GM21515 (cell line): Measurements from ENCODE around the gene ARHGAP10.
A peak's percentile ranks its signal among the peaks of the same experiment; 100 is the strongest.

ENCODE experiments used
- ATAC-seq: cut with Tn5 transposase; IDR thresholded peaks from one replicate; pipeline ENCODE4 v1.9.1; 2021; ENCODE audit not compliant: unreplicated experiment

The ARHGAP10 gene, protein sequence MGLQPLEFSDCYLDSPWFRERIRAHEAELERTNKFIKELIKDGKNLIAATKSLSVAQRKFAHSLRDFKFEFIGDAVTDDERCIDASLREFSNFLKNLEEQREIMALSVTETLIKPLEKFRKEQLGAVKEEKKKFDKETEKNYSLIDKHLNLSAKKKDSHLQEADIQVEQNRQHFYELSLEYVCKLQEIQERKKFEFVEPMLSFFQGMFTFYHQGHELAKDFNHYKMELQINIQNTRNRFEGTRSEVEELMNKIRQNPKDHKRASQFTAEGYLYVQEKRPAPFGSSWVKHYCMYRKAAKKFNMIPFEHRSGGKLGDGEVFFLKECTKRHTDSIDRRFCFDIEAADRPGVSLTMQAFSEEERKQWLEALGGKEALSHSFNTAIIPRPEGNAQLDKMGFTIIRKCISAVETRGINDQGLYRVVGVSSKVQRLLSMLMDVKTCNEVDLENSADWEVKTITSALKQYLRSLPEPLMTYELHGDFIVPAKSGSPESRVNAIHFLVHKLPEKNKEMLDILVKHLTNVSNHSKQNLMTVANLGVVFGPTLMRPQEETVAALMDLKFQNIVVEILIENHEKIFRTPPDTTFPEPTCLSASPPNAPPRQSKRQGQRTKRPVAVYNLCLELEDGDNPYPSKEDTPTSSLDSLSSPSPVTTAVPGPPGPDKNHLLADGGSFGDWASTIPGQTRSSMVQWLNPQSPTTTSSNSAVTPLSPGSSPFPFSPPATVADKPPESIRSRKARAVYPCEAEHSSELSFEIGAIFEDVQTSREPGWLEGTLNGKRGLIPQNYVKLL

DNA sequence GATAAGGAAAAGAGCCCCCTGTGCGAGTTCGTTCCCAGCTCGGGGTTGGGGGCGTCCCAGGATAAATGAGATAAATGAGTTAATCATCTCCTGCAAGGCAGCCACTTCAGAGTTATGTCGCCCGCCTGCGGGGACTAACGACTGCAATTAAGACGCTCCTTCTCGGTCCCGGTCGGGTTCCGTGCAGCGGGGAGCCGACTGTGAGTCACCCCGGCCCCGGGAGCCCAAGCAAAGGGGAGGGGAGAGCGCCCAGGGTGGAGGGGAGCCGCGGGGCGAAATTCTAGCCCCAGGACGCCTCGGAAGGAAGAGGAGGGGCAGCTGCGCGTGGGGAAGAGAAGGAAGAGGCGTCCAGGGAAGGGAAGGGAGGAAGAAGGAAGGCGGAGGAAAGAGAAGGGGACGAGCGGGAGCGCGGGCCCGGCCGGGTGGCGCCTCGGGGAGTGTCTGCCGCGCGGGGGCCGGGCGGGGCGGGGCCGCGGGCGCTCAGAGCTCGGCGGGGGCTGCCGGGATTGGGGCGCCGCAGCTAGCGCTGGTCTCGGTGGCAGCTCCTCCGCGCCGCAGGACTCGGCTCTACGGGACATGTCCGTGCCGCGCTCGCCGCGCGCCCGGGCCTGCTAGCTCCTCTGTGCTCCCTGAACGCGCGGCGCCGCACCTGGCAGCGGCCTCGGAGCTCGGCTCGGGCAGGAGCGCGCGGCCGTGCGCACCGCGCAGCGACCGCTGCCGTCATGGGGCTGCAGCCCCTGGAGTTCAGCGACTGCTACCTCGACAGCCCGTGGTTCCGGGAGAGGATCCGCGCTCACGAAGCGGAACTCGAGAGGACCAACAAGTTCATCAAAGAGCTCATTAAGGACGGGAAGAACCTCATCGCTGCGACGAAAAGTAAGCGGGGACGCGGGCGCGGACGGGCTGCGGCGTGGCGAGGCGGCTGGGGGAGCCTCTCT is at the start of gene ARHGAP10:
TSS of gene ARHGAP10 (plus strand) at position 509 of the 938 bp plus-strand sequence. CDS start at position 723, 214 bp downstream.
- ATAC-seq: peak; percentile 58

DNA sequence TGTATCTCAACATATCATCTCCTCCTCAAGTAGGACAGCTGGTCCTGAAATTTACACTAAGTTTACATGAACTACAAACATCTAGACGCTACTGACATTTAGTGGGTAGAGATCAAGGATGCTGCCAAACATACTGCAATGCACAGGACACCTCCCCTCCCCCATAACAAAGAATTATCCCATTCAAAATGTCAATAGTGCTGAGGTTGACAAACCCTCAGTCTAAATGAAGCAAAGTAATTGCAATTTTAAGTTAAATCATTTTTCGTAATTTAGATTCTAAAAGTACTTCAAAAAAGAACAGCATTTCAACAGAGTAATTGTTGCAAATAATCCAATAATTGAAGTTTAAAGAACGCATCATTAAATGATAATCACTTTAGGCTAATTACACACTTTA is 49.1 kb upstream of the ARHGAP10 start:
- no peak for ATAC-seq

DNA sequence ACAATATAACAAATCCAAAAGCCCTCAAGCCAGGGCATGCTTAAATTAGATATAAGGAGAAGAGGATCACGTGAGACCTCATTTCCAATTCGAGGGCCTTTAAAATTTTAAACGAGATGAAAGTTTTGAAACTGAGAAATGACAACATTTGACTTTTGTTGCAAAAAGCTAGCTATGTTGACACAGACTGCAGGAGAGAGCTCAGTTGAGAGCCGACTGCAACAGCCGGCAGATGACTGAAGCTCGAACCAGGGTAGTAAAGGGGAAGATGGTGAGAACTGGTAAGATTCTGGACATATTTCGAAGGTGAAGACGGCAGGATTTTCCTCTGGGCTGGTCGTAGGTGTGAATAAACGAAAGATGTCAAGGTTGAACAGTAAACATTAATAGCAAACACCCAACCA is 48.7 kb upstream of the ARHGAP10 start:
- ATAC-seq: no peak

GRCh38 chr4:147683717-147684700 is 47.9 kb upstream of the ARHGAP10 start, which contains the start of gene PRMT9:
PRMT9 (minus strand) TSS chr4:147684163; CDS start chr4:147683987, 176 bp downstream.
- peak; percentile 100 for ATAC-seq

DNA sequence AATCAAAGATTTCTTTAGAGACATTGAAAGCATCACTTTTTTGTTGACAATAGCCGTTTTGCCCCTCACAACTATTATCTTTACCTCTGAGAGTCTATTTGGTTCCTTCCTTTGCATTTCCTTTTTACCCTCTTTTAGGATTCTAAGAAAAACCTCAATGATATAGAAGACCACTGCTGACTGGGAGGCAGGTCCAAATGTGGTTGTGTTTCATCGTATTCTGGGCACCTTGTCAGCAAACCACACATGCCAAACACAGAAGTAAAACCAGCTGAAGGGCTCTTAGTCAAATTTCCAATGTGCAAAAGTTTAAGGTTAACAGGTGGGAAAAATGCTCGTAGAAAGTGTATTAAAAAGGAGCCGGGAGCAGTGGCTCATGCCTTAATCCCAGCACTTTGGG is 42.8 kb upstream of the ARHGAP10 start:
- ATAC-seq: no peak

DNA sequence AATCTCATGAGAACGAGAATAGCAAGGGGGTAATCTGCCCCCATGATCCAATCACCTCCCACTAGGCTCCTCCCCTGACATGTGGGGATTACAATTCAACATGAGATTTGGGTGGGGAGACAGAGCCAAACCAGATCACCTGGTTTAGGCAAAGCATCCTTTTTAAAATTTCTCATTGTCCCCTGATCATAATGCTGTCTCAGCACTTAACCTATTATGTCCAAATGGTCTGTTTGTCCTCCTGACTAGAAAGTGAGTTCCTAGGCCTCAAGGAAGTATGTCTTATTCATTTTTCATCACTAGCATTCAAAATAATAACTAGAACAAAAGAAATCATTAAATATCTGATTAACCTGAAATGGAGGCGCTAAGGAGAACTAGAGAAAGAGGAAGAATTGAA is 40.1 kb upstream of the ARHGAP10 start:
- no peak for ATAC-seq

GRCh38 chr4:147693218-147693617 is 38.7 kb upstream of the ARHGAP10 start:
- ATAC-seq: no peak

DNA sequence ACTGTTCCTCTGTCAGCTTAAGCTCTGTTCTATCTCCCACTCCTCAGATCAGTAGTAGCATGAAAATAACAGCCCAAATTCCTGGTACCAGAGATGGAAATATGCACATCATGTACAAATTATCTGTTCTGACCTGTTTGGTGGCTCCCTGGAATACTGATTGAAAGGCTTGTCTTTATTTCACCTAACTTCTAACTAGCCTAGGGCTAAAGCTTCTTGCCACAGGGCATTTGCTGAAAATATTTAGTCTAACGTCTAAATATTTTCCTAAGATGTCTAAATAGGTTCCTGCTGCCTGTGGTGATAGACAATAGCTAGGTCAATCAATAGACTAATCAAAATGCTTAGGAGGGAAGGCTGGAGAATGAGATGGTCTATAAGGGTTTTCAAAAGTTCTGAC is 35.0 kb upstream of the ARHGAP10 start:
- ATAC-seq: no peak

GRCh38 chr4:147704846-147705245 is 27.0 kb upstream of the ARHGAP10 start:
- ATAC-seq: no peak

DNA sequence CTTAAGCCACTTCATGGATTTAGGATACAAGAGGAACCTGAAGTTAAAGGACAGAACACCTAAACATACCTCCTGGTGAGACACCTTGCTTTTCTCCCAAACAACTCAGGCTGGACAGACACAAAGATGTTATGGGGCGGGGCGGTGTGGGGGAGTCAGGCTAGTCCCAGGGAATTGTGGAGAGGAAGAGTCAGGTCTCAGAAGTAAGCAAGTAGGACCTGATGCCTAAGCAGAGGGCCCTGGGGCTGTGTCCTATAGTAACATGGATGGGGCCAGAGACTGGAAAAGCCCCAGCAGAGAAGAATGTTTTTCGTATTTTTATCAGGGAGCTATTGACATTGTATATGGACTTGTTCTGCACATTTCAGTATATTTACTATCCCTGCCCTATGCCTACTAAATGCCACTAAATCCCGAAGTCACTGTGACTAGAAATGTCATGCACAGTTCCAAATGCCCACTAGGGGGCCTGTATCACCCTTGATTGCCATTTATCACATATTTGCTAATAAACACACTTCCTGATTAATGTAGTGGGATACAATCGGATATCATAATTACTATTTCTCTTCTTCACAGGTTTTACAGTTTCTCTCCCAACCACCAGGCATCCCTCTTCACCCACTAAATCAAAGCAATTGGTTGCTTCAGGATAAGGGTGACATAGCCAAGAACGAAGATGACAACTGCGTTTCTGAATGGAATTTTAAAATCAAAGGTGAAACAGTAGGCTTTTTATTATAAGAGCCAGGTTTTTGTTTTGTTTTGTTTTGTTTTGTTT is 23.8 kb upstream of the ARHGAP10 start:
- peak; percentile 68 for ATAC-seq

DNA sequence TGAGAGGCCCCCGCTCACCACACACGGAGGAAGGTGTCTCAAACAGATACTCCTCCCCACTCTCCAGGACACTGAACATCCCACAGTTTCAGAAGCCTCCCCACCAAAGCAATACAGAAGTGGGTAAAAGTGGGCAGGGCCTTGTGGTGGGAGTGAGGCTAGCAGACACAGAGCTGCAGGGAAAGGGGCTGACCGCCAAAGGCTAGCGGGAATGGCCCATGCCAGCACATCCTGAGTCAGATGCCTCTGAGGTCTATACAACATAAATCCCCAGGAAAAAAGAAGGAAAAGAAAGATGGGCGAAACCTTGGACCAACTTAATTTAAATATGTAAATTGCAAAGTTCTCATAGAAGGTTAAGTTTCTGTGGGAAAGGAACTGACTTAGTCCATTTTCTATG is 21.9 kb upstream of the ARHGAP10 start:
- no peak for ATAC-seq

GRCh38 chr4:147714575-147715401 is 17.1 kb upstream of the ARHGAP10 start:
- no peak for ATAC-seq

GRCh38 chr4:147717878-147718277 is 14.0 kb upstream of the ARHGAP10 start:
- peak; percentile 94 for ATAC-seq

DNA sequence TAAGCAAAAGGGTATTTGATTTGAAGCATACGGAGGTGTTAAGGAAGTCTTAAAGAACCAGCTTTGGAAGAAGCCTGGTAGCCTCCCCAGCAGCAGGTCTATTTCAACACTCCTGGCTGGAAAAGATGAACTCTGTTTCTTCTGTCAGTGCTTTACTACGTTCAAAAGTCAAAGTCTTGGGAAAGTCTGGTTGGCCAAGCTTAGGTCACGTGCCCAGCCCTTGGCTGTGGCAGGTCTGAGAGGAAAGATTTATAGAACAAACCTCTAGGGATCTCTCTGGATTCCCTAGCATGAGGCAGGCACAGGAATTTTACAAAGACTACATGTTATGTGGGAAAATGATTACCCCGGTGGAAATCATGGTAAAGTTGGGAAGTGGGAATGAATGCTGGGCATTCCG is 8.6 kb upstream of the ARHGAP10 start:
- ATAC-seq: no peak

DNA sequence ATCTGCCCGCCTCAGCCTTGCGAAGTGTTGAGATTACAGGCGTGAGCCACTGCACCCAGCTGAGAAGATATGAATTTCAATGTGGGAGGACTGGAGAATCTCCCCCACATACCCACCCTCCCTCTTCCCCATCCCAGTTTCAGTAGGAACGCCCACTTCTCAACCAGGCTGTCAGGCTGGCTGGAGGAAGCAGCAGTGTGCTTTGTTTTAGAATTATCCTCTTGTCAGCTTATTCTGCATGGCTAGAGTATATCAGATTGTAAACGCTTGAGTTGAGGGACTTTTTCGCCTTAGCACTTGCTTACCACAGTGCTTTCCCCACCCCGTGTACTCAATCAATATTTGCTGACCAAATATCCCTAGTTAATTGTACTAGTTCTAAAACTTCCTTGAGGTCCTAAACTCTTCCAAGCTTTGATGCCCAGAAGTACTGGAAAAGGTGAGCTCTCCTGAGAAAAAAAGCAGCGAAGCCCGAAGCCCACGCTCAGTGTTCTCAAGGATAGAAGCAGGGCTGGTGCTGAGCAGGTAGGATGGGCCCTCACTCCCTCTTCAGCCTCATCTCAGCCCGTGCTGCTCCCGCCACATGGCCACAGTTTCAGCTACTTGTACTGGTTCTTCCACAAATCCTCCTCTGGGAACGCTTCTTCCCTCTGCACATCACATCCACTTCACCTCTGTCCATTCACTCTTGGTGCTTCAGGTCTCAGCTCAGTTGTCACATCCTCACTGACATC is 7.3 kb upstream of the ARHGAP10 start:
- ATAC-seq: no peak

- ATAC-seq: no peak
These were observed 6.2 kb upstream of the ARHGAP10 start for GRCh38 chr4:147725673-147726072.

- no peak for ATAC-seq
These were observed 4.3 kb upstream of the ARHGAP10 start for GRCh38 chr4:147727476-147728028.
